PFSK-1 (cell line): Measurements from ENCODE around the gene C16orf74.

Experiments used
- FOXP2 ChIP-seq: optimal IDR thresholded peaks from 2 replicates; pipeline ENCODE3; 2011; ENCODE audit warnings: borderline replicate concordance, control low read depth, inconsistent platforms; ENCODE audit not compliant: insufficient read depth; ENCODE audit errors: extremely low read length, extremely low read depth
- POLR2AphosphoS5 ChIP-seq: IDR thresholded peaks from 2 replicates; pipeline ENCODE4 v1.6.1; 2012; ENCODE audit warnings: low read depth, mild to moderate bottlenecking, control low read depth, low read length, moderate library complexity
- REST ChIP-seq, 2 experiments: IDR thresholded peaks; 2 replicates each; pipeline versions ENCODE4 v1.6.1 to v1.8.0; 2011 to 2012; ENCODE audit warnings: low read depth in 2 of 2, low read length in 2 of 2, control low read depth in 1 of 2, inconsistent platforms in 1 of 2, mild to moderate bottlenecking in 1 of 2, moderate library complexity in 1 of 2; ENCODE audit not compliant: insufficient read depth in 1 of 2
- SIN3A ChIP-seq: IDR thresholded peaks from 2 replicates; pipeline ENCODE4 v1.6.1; 2012; ENCODE audit warnings: mild to moderate bottlenecking, low read length, moderate library complexity, borderline replicate concordance; ENCODE audit not compliant: insufficient read depth
- TAF1 ChIP-seq: IDR thresholded peaks from 2 replicates; pipeline ENCODE4 v1.6.1; 2012; ENCODE audit warnings: low read length, control low read depth, borderline replicate concordance; ENCODE audit not compliant: insufficient read depth

The C16orf74 gene

GRCh38 chr16:85788819-85789218, 37.9 kb upstream of the C16orf74 start:
- TF ChIP-seq FOXP2 (no peak), TAF1 (no peak), POLR2AphosphoS5 (no peak), SIN3A (no peak), REST (IDR thresholded peaks at IDR 0.05; ENCODE audit: insufficient read depth in 1 of 2, low read depth in 2 of 2, low read length in 2 of 2) (no peak)

- TF ChIP-seq FOXP2 (no peak), SIN3A (no peak), POLR2AphosphoS5 (no peak), REST (IDR thresholded peaks at IDR 0.05; ENCODE audit: insufficient read depth in 1 of 2, low read depth in 2 of 2, low read length in 2 of 2) (no peak)
These were observed 35.0 kb upstream of the C16orf74 start for GRCh38 chr16:85785927-85786326.

GRCh38 chr16:85784813-85785212, 33.9 kb upstream of the C16orf74 start:
- TF ChIP-seq FOXP2 = no peak
- TF ChIP-seq REST (IDR thresholded peaks at IDR 0.05; ENCODE audit: insufficient read depth in 1 of 2, low read depth in 2 of 2, low read length in 2 of 2) = no peak
- no peak for TF ChIP-seq SIN3A
- TF ChIP-seq TAF1 = no peak
- no peak for TF ChIP-seq POLR2AphosphoS5

GRCh38 chr16:85783441-85783840, 32.5 kb upstream of the C16orf74 start:
- TF ChIP-seq REST (IDR thresholded peaks at IDR 0.05; ENCODE audit: insufficient read depth in 1 of 2, low read depth in 2 of 2, low read length in 2 of 2) (no peak), FOXP2 (no peak), POLR2AphosphoS5 (no peak), SIN3A (no peak), TAF1 (no peak)

GRCh38 chr16:85782451-85782850, 31.6 kb upstream of the C16orf74 start:
- TF ChIP-seq POLR2AphosphoS5 (no peak), FOXP2 (no peak), SIN3A (no peak)
